Measurements from ENCODE around the gene ERFE.

The ERFE gene

GRCh38 chr2:238140040-238140439 lies 18.7 kb upstream of the ERFE start:
- DNase-seq, result no peak

DNA sequence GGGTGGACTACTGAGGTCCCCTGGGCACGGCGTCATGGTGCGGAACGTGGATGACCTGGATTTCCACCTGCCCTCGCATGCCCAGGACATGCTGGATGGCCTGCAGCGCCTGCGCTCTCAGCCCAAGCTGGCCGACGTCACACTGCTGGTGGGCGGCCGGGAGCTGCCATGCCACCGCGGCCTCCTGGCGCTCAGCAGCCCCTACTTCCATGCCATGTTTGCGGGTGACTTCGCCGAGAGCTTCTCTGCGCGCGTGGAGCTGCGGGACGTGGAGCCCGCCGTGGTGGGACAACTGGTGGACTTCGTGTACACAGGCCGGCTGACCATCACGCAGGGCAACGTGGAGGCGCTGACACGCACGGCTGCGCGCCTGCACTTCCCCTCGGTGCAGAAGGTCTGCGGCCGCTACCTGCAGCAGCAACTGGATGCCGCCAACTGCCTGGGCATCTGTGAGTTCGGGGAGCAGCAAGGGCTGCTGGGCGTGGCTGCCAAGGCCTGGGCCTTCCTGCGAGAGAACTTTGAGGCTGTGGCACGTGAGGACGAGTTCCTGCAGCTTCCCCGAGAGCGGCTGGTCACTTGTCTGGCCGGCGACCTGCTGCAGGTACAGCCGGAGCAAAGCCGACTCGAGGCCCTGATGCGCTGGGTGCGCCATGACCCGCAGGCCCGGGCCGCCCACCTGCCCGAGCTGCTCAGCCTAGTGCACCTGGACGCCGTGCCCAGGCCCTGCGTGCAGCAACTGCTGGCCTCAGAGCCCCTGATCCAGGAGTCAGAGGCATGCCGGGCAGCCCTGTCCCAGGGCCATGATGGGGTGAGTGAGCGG lies 17.8 kb upstream of the ERFE start:
- DNase-seq, result no peak

DNA sequence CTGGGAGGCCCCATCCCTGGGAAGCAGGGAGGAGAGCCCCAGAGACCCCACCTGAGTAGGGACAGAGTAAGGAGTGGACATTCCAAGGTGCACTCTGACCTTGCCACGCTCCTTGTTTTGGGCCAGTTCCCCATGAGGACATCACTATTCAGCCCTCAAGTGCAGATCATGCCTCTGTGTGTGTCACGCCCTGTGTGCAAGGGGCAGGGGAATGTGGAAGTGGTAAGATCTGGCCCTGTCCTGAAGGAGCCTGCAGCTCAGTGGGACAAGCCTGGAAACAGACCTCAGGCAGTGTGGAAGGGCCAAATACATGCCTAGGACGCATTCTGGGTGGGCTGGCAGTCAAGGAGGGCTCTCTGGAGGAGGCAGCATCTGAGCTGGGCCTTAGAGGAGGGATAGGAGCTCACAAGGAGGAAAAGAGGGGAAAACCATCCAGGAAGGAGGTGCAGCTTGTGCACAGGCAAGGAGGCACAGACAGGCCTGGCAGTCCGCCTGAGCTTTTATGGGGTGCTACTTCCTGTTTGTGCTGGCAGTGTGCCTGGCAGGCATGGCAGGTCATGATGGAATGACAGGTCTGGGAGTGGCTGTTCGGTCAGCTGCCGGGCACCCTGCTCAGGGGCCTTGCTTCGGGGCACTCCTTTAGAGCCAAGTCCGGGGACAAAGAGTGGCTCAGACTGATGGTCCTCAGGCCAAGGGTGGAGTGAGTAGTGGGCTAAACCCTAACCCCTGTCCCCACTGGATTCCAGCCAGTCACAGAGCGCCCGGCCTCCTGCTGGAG lies 17.0 kb upstream of the ERFE start:
- peak; percentile 52 to 56 for DNase-seq

GRCh38 chr2:238142382-238143205 lies 16.2 kb upstream of the ERFE start:
- DNase-seq, result no peak

DNA sequence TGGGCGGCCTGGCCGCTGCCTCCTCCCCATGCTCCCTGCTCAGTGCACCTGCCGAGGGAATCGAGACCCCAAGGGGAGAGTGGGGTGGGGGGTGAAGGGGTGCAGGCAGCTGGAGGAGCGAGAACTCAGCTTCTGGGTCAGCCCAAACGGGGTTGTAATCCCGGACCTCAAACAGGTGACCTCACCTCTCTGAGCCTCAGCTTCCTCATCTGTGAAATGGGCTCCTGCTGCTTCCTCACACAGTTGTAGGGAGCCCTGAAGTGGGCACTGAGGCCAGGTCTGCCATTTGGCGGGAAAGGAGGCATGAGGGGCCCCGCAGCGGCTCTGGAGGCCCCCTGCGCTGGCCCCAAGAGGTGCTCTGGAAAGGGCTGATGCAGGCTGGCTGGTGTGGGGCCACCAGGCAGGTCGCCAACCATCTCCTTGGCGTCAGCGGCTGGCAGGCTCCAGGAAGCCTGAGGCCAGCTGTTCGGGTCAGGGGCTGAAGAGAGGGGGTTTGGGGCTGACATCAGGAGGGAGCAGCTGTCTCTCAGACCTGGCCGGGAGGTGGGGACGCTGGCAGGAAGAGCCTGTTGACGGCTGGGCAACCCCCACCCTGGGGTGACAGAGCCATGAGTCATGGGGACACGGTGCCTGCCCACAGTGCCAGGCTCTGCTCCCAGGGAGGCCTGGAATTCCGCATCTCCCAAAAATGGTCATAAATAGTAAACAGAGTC lies 15.4 kb upstream of the ERFE start:
- DNase-seq, result no peak

GRCh38 chr2:238144262-238144661 lies 14.5 kb upstream of the ERFE start:
- DNase-seq, result no peak

GRCh38 chr2:238145046-238145445 lies 13.7 kb upstream of the ERFE start:
- no peak for DNase-seq

- no peak for DNase-seq
Measured at GRCh38 chr2:238145851-238146250, 12.9 kb upstream of the ERFE start.

DNA sequence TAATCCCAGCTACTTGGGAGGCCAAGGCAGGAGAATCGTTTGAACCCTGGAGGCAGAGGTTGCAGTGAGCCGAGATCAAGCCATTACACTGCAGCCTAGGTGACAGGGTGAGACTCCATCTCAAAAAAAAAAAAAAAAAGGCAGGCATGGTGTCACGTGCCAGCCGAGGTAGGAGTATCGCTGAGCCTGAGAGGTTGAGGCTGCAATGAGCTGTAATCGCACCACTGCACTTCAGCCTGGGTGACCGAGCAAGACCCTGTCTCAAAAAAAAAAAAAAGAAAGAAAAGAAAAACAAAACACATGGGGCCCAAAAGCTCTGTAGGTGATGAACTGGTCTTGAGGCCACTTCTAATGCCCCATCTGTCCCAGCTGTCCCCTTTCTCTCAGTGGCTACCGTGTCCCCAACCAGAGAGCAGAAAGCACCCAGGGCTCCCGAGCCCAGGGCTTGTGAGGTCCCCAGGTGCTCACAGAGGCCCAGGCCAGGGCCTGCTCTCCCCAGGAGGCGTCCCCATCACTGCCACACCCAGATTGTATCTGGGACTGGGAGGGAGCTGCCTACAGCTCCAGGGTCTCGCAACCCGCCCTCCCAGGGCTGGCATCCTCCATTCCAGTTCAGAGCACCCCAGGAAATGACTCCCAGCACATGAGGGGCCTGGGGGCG lies 11.8 kb upstream of the ERFE start:
- no peak for DNase-seq

DNA sequence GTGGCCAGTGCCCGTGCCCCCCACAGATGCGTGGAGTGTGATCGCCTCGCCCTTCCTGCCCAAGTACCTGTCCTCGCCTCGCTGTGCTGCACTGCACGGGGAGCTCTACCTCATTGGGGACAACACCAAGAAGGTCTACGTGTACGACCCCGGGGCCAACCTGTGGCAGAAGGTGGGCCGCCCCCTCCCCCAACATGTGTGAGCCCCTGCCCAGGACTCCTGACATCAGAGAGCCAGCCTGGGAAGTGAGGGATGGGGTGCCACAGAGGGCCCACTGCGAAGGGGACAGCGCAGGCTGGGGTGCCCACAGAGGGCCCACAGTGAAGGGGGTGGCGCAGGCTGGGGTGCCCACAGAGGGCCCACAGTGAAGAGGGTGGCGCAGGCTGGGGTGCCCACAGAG lies 9.8 kb upstream of the ERFE start:
- no peak for DNase-seq

- no peak for DNase-seq
Measured at GRCh38 chr2:238149841-238150572, 8.8 kb upstream of the ERFE start.

GRCh38 chr2:238150686-238151085 lies 8.1 kb upstream of the ERFE start:
- no peak for DNase-seq

DNA sequence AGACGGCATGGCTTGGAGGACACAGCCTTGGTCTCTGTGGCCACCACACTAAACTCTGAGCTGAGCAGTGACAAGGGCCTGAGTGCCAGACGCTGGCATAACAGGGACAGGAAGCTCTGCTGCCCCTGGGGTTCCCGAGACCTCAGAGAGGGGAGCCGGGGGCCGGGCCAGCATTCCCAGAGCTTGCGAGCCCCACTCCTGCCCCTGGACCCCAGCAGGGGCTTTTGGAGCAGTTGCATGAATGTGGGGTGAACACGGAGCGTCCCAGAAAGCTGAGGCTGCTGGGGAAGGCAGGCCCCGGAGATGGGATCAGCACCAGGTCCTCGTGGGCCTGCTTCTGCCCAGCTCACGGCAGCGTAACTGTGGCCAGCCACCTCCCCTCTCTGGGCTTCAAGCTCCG lies 7.6 kb upstream of the ERFE start:
- no peak for DNase-seq

DNA sequence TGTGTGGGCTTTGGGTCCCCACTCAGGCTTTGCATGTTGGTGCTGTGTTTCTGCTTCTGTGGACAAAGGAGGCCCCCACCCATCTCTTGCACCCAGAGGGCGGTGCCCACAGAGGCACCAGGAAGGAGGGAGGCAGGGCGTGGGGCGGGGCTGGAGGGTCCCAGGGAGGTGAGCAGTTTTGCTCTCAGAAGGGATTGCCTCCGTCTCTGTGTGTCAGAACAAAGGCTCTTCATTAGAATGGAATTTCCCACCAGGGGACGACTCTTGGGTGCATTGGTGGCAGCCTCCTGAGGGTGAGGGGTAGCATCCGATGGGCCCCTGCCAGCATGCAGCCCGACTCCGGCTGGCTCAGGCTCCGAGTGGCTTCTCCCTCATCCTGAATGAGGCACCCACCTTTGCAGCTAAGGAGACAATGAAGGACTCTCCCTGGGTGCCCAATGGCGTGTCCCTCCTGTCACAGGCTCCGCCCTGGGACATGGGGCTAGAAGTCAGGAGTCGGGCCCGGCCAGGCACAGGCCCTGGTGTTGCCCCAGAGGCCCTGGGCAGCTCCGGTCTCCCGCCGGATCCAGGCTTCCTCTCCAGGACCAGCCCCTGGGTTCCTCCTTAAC lies 7.0 kb upstream of the ERFE start:
- DNase-seq, result no peak

DNA sequence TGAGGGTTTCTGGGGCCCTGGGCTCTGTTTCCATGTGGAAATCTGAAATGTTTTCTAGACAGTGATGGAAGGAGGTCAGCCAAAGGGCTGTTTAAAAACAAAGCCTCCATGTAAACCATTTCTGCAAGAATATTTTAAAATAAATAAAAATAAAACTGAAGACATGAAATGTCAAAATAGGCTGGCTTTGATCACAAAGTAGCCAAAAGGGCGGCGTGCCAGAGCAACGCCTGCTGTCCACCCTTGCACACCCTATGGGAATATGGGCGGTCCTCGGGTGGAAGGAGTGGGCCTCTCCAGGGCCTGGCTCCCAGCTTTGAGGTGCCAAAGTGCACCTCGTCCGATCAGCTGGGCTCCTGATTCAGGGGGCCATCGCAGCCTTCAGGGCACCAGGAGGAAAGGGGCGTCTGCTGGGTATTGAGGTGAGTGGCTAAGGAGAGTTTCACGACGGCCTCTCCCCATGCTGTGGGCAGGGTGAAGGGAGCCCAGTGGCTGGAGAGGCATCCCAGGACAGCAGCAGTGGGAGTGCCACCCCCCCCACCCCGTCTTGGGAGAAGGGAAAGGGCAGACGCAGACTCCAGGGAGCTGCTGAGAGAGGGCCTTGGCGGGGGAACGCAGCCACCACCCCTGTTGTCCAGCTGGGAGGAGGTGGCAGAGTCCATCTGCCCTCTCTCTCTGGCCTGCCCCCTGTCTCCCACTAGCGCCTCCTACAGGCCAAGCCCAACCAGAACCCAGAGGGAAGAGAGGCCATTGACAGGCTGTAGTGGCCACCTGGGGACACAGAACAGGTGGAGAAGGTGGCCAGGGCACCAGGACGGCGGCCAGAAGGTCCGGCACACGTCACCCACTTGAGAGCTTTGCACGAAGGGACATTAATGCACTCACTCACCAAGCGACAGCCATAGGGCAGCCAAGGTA lies 5.7 kb upstream of the ERFE start:
- DNase-seq, result no peak

DNA sequence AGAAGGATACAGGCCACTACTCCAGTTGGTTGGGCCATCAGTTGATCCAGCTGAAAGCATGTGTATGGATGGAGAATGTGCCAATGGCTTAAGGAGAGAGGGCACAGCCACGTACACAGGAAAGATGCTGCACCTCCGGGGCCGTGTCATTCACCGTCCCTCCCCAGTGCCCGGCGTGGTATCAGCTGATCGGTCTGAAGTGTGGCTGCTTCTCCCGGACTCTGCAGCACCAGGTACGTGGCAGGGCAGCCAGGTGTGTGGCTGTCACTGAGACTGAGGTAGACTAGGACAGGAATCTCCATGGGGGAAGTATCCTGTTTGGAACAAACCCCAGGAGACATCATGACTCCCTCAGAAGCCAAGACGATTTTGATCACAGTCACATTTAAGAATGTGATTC lies 4.2 kb upstream of the ERFE start:
- no peak for DNase-seq

DNA sequence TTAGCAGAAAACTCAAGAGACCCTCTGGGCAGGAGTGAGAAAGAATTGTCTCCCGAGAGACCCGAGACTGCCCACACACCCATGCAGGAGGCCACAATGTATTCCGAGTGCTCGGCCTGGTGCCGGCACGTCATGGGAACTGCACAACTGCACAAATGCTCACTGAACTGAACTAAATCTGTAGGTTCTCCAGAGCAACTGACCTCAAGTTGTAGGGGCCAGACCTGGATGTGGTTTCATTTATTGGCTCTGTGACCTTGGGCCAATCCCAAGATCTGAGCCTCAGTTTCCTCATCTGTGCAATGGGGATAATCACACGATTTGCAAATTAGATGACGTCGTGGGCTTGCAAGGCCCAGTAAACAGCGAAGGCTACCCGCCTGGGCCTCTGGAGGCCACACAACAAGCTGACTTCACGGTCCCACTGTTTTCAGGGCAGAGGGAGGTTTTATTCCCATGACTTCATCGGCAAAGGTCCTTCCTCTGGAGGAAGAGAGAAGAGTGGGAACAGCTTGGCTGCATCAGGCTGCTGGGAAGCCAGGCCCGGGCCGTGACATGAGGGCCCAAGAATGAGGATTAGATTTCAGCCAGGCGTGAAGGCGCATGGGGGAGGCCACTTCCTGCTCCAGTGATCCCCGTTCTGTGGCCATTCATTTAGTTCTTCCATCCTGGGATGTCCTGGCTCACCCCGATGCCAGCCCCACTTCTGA lies 3.6 kb upstream of the ERFE start:
- no peak for DNase-seq

DNA sequence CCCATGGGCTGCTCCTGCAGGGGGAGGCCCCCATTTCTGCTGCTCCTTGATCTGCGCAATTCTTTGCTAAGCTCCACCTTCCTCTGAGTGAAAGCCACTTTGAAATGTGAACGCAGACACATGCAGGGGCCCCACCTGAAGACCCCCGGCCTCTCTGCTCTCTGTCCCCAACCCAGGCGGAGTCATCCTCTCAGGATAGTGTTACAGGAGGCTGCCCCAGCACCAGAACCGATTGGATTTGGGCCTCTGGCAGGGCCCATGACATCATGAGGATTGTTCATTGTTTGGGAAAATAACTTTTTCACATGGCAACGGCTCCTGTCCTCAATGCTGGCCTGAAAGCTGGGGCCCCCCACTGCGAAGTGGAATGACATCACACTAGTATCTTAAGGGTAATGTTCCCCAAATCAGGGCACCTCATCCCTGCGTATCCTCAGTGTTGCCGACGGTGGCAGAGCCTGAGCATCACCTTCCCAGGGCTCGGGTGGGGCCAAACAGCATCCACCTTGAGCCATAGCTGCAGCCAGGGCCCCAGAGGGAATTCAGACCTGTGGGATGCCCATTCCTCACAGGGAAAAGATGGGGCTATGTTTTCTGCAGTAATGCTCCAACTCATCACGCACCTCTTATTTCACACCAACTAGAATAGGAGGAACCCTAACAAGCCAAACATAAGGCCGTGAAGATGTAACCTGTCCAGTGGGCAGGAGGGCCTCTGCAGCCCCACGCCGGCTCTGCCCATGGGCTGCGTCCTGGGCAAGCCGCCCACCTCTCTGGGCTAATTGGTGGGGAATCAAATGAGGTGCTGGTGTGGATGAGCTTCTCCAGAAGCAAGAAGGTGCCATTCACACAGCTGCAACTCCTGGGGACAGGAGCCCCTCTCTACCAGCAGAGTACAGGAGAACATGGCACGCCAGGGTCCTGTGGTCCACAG lies 2.7 kb upstream of the ERFE start:
- DNase-seq, result no peak

All from AML-193 (cell line).